ENCODE data around the gene ZFP92. TPM values are rescaled to one million over a fixed set of nuclear protein-coding genes. Genes with fewer than 3 reads are reported as not detected.

The ZFP92 gene
- total RNA-seq, 2 experiments from 2014 or later = 1.2 to 1.3 TPM

GRCh38 chrX:153457827-153458466 lies 46.7 kb downstream of the ZFP92 start:
- no peaks in the 10 kb centered on the region for H3K9me3 Mint-ChIP-seq
- intact Hi-C loops (cut with micrococcal nuclease) = no loop called here
- no peak for TF ChIP-seq CTCF (IDR thresholded peaks at IDR 0.05)
- H3K4me1 Mint-ChIP-seq (ENCODE audit: low read depth) = no peaks in the 10 kb centered on the region
- H3K27ac Mint-ChIP-seq = no peak overlapping the region
- CTCF ChIA-PET = interaction anchor here (1.0 to 1.2 kb wide), 2 partner anchors 13 to 210 kb away, joined by 3 read pairs; partner anchors contain the start of gene HAUS7
- POLR2A ChIA-PET = no interaction called here
- ATAC-seq (no peak), DNase-seq (no peak)
- H3K36me3 Mint-ChIP-seq (ENCODE audit: low read depth) = peaks cover 3% of the 10 kb centered on the region
- no peaks in the 10 kb centered on the region for H3K27me3 Mint-ChIP-seq
- H3K4me3 Mint-ChIP-seq = no peak overlapping the region

- CTCF ChIA-PET = interaction anchor here (1.0 kb wide), 1 partner anchor 209 kb away, joined by 3 read pairs; no protein-coding TSS in a partner anchor
Measured at GRCh38 chrX:153458476-153458875, 47.2 kb downstream of the ZFP92 start.

GRCh38 chrX:153459986-153460385 lies 48.7 kb downstream of the ZFP92 start:
- Mint-ChIP-seq H3K4me1 (ENCODE audit: low read depth) (no peaks in the 10 kb centered on the region), H3K36me3 (ENCODE audit: low read depth) (peaks cover 3% of the 10 kb centered on the region), H3K9me3 (no peaks in the 10 kb centered on the region), H3K27ac (no peak overlapping the region), H3K4me3 (no peak overlapping the region), H3K27me3 (no peaks in the 10 kb centered on the region)
- ChIA-PET POLR2A (interaction anchor here (0.8 kb wide), 1 partner anchor 10 kb away, joined by 3 read pairs; the partner anchor contains the start of gene HAUS7), CTCF (interaction anchor here (1.4 to 2.6 kb wide), 2 partner anchors 22 to 47 kb away, joined by 3 to 18 read pairs; no protein-coding TSS in a partner anchor)
- DNase-seq (no peak), ATAC-seq (no peak)
- no peak for TF ChIP-seq CTCF (IDR thresholded peaks at IDR 0.05)
- intact Hi-C loops (cut with micrococcal nuclease) = no loop called here

More at GRCh38 chrX:153458476-153458875, 47.2 kb downstream of the ZFP92 start:
- peaks cover 3% of the 10 kb centered on the region for H3K36me3 Mint-ChIP-seq (ENCODE audit: low read depth)
- POLR2A ChIA-PET = no interaction called here
- H3K27me3 Mint-ChIP-seq = no peaks in the 10 kb centered on the region
- intact Hi-C loops (cut with micrococcal nuclease) = no loop called here
- H3K27ac Mint-ChIP-seq = no peak overlapping the region
- H3K4me3 Mint-ChIP-seq = no peak overlapping the region
- no peaks in the 10 kb centered on the region for H3K9me3 Mint-ChIP-seq
- no peak for DNase-seq
- H3K4me1 Mint-ChIP-seq (ENCODE audit: low read depth) = no peaks in the 10 kb centered on the region
- no peak for ATAC-seq
- TF ChIP-seq CTCF (IDR thresholded peaks at IDR 0.05) = no peak

- peak; percentile 70 for ATAC-seq
- Mint-ChIP-seq H3K36me3 (ENCODE audit: low read depth) (peaks cover 3% of the 10 kb centered on the region), H3K27ac (no peak overlapping the region), H3K27me3 (no peaks in the 10 kb centered on the region), H3K9me3 (no peaks in the 10 kb centered on the region), H3K4me3 (no peak overlapping the region), H3K4me1 (ENCODE audit: low read depth) (no peaks in the 10 kb centered on the region)
- TF ChIP-seq CTCF (IDR thresholded peaks at IDR 0.05) = peak; percentile 49
- DNase-seq = peak; percentile 56
- ChIA-PET CTCF (interaction anchor here (0.6 to 2.6 kb wide), 7 partner anchors 10 to 46 kb away, joined by 3 to 18 read pairs (median 3); no protein-coding TSS in a partner anchor), POLR2A (interaction anchor here (0.8 kb wide), 1 partner anchor 9 kb away, joined by 3 read pairs; the partner anchor contains the start of gene HAUS7)
- intact Hi-C loops (cut with micrococcal nuclease) = no loop called here
Measured at GRCh38 chrX:153460826-153461225, 49.6 kb downstream of the ZFP92 start.

Other genes with a start within 250 kb of the ZFP92 start
- not detected for gene MAGEA1, start 232.2 kb upstream of the ZFP92 start, total RNA-seq
- gene PNMA6F, start 89.7 kb upstream of the ZFP92 start, total RNA-seq = not detected
- 10 to 100 TPM; 14.2 to 14.7 TPM for gene ZNF275, start 77.3 kb upstream of the ZFP92 start, total RNA-seq
- gene PNMA6E, start 10.1 kb upstream of the ZFP92 start, total RNA-seq = not detected
- gene TREX2, start 34.6 kb downstream of the ZFP92 start, total RNA-seq = 1 to 10 TPM in 1 of 2 experiments, under 1 TPM in 1; 0.78 to 1.4 TPM
- 10 to 100 TPM; 47.2 to 58.8 TPM for gene HAUS7, start 59.1 kb downstream of the ZFP92 start, total RNA-seq
- not detected for gene BGN, start 83.5 kb downstream of the ZFP92 start, total RNA-seq
- gene ATP2B3, start 106.2 kb downstream of the ZFP92 start, total RNA-seq = not detected
- gene CCNQ, start 187.7 kb downstream of the ZFP92 start, total RNA-seq = 10 to 100 TPM; 18.5 to 21.3 TPM
- gene DUSP9, start 235.7 kb downstream of the ZFP92 start, total RNA-seq = under 1 TPM in 1 of 2 experiments, not detected in 1; 0.14 TPM